Calu3 (cell line): ENCODE data around the gene SREBF2. TPM values are rescaled to one million over a fixed set of nuclear protein-coding genes. Genes with fewer than 3 reads are reported as not detected.

Experiments
- BruUV-seq: library from RNA; stranded (reverse); fragments of 400-500 nt; replicated peaks from 2 replicates; lab custom pipeline; 2021; lab: Mats Ljungman, UMichigan
- CTCF ChIA-PET: fragments of 300-600 bp; sonication (Branson Sonifier 250); formaldehyde crosslinking; loops from one replicate; lab custom pipeline; 2022; ENCODE audit warnings: antibody characterized with exemption; lab: Charles Lee
- DNase-seq: peaks from one replicate; pipeline ENCODE4 v3.0.0; 2022
- H3K27ac Mint-ChIP-seq: one replicate; pipeline ENCODE4 v1.8.0; 2022; ENCODE audit warnings: mixed read lengths; ENCODE audit not compliant: unreplicated experiment
- H3K27me3 Mint-ChIP-seq: one replicate; pipeline ENCODE4 v1.8.0; 2022; ENCODE audit warnings: mixed read lengths; ENCODE audit not compliant: unreplicated experiment
- H3K36me3 Mint-ChIP-seq: one replicate; pipeline ENCODE4 v1.8.0; 2022; ENCODE audit warnings: mild to moderate bottlenecking, moderate library complexity, mixed read lengths; ENCODE audit not compliant: insufficient read depth, unreplicated experiment
- H3K4me1 Mint-ChIP-seq: one replicate; pipeline ENCODE4 v1.8.0; 2022; ENCODE audit warnings: mild to moderate bottlenecking, low read depth, mixed read lengths; ENCODE audit not compliant: unreplicated experiment
- H3K4me3 Mint-ChIP-seq: one replicate; pipeline ENCODE4 v1.8.0; 2022; ENCODE audit warnings: mild to moderate bottlenecking, low read depth, moderate library complexity, mixed read lengths; ENCODE audit not compliant: unreplicated experiment
- H3K9me3 Mint-ChIP-seq: one replicate; pipeline ENCODE4 v1.8.0; 2022; ENCODE audit warnings: low read depth, mixed read lengths; ENCODE audit not compliant: unreplicated experiment
- CTCF ChIP-seq: fragments of 200-600 bp; IDR thresholded peaks from one replicate; pipeline ENCODE4 v1.8.0; 2022; ENCODE audit warnings: antibody characterized with exemption; ENCODE audit not compliant: unreplicated experiment
- intact Hi-C: fragments of 100-400 bp; cut with micrococcal nuclease; formaldehyde crosslinking; loops from one replicate; pipeline ENCODE4 v1.10.0; 2022; ENCODE audit not compliant: unreplicated experiment
- total RNA-seq: library from RNA; stranded (reverse); gene quantifications from 2 replicates; pipeline ENCODE4 v1.2.3, GENCODE V29; 2022

The SREBF2 gene
- total RNA-seq, 1 experiment from 2014 or later: 159 TPM

- no peak overlapping the region for H3K4me3 Mint-ChIP-seq
- H3K27me3 Mint-ChIP-seq: peaks cover 53% of the 10 kb centered on the region
- no peak for TF ChIP-seq CTCF
- H3K4me1 Mint-ChIP-seq: peaks cover 7% of the 10 kb centered on the region
- intact Hi-C loops: no loop called here
- CTCF ChIA-PET: no interaction called here
- peaks cover 33% of the 10 kb centered on the region for H3K36me3 Mint-ChIP-seq
- H3K27ac Mint-ChIP-seq: no peak overlapping the region
- no peaks in the 10 kb centered on the region for H3K9me3 Mint-ChIP-seq
- no TSS peak for BruUV-seq
- no peak for DNase-seq
Measured at GRCh38 chr22:41923595-41924276, 90.8 kb downstream of the SREBF2 start.

GRCh38 chr22:41925783-41926460 lies 93.0 kb downstream of the SREBF2 start:
- peak; percentile 92 for TF ChIP-seq CTCF

GRCh38 chr22:41927813-41928212 lies 94.9 kb downstream of the SREBF2 start:
- no peak overlapping the region for H3K4me3 Mint-ChIP-seq
- CTCF ChIA-PET: no interaction called here
- H3K4me1 Mint-ChIP-seq: peaks cover 7% of the 10 kb centered on the region
- no TSS peak for BruUV-seq
- intact Hi-C loops: no loop called here
- TF ChIP-seq CTCF: no peak
- H3K9me3 Mint-ChIP-seq: no peaks in the 10 kb centered on the region
- no peak for DNase-seq
- peak overlapping the region; percentile 34 for H3K27ac Mint-ChIP-seq
- H3K27me3 Mint-ChIP-seq: peaks cover 50% of the 10 kb centered on the region
- H3K36me3 Mint-ChIP-seq: peaks cover 40% of the 10 kb centered on the region

More at GRCh38 chr22:41925783-41926460, 93.0 kb downstream of the SREBF2 start:
- no peak overlapping the region for H3K27ac Mint-ChIP-seq
- H3K9me3 Mint-ChIP-seq: no peaks in the 10 kb centered on the region
- H3K27me3 Mint-ChIP-seq: peaks cover 53% of the 10 kb centered on the region
- DNase-seq: peak; percentile 89
- no TSS peak for BruUV-seq
- peaks cover 40% of the 10 kb centered on the region for H3K36me3 Mint-ChIP-seq
- CTCF ChIA-PET: interaction anchor here (0.5 to 2.0 kb wide), 18 partner anchors 8 to 449 kb away, joined by 3 to 16 read pairs (median 4); partner anchors contain the start of gene CENPM
- H3K4me3 Mint-ChIP-seq: peak overlapping the region; percentile 75
- intact Hi-C loops: no loop called here
- H3K4me1 Mint-ChIP-seq: peaks cover 7% of the 10 kb centered on the region

GRCh38 chr22:41928593-41929417 lies 95.9 kb downstream of the SREBF2 start:
- no peak for DNase-seq
- CTCF ChIA-PET: no interaction called here
- intact Hi-C loops: no loop called here
- H3K4me3 Mint-ChIP-seq: no peak overlapping the region
- H3K4me1 Mint-ChIP-seq: peaks cover 7% of the 10 kb centered on the region
- peak overlapping the region; percentile 34 for H3K27ac Mint-ChIP-seq
- no TSS peak for BruUV-seq
- peaks cover 35% of the 10 kb centered on the region for H3K36me3 Mint-ChIP-seq
- peaks cover 44% of the 10 kb centered on the region for H3K27me3 Mint-ChIP-seq
- H3K9me3 Mint-ChIP-seq: no peaks in the 10 kb centered on the region
- no peak for TF ChIP-seq CTCF
